Hair follicular keratinocyte (primary cell): Measurements from ENCODE around the gene USP31. TPM values are rescaled to one million over a fixed set of nuclear protein-coding genes. Genes with fewer than 3 reads are reported as not detected.

Experiments
- total RNA-seq: library from RNA; depleted of rRNA; stranded (reverse); fragments of >200 nt; gene quantifications from 2 replicates; pipeline ENCODE4 v1.2.3, GENCODE V29; 2015

USP31 gene, protein sequence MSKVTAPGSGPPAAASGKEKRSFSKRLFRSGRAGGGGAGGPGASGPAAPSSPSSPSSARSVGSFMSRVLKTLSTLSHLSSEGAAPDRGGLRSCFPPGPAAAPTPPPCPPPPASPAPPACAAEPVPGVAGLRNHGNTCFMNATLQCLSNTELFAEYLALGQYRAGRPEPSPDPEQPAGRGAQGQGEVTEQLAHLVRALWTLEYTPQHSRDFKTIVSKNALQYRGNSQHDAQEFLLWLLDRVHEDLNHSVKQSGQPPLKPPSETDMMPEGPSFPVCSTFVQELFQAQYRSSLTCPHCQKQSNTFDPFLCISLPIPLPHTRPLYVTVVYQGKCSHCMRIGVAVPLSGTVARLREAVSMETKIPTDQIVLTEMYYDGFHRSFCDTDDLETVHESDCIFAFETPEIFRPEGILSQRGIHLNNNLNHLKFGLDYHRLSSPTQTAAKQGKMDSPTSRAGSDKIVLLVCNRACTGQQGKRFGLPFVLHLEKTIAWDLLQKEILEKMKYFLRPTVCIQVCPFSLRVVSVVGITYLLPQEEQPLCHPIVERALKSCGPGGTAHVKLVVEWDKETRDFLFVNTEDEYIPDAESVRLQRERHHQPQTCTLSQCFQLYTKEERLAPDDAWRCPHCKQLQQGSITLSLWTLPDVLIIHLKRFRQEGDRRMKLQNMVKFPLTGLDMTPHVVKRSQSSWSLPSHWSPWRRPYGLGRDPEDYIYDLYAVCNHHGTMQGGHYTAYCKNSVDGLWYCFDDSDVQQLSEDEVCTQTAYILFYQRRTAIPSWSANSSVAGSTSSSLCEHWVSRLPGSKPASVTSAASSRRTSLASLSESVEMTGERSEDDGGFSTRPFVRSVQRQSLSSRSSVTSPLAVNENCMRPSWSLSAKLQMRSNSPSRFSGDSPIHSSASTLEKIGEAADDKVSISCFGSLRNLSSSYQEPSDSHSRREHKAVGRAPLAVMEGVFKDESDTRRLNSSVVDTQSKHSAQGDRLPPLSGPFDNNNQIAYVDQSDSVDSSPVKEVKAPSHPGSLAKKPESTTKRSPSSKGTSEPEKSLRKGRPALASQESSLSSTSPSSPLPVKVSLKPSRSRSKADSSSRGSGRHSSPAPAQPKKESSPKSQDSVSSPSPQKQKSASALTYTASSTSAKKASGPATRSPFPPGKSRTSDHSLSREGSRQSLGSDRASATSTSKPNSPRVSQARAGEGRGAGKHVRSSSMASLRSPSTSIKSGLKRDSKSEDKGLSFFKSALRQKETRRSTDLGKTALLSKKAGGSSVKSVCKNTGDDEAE (N-terminal part only)
- 9.2 and 12.3 TPM in 2 replicates for total RNA-seq

DNA sequence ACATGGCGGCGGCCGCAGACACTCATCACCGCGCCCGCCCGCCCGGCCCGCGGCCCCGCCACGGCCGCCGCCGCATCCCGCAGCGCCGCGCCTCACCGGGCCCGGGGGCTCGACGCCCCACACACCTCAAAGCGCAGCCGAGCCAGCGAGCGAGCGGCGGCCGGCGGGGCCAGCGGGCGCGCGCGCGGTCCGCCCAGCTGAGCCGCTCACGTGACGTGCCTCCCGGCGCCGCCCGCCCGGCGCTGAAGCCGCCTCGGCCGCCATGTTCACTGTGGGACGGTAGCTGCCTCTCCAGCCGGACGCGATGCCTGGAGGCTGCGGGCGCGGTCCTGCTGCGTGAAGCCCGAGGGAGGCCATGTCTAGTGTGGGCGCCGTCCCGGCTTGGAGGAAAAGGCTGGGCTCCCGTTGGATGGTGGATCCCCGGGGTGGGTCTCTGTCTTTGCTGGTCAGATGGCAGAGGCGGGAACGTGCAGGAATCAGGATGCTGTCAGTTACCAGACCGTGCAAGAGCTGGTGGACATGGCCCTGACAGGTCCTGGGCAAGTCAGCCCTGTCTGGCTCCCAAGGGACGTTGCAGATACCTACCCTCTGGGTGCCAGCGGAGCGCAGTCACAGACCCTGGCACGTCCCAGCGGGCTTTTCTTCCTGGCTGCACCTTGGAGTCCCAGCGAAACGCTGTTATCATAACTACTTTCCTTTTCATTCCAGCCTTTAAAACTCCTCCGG is at the start of gene USP31:
Gene USP31, minus strand, starts transcription at position 186 of the 726 bp plus-strand sequence. Its CDS starts 182 bp downstream, at position 4.

DNA sequence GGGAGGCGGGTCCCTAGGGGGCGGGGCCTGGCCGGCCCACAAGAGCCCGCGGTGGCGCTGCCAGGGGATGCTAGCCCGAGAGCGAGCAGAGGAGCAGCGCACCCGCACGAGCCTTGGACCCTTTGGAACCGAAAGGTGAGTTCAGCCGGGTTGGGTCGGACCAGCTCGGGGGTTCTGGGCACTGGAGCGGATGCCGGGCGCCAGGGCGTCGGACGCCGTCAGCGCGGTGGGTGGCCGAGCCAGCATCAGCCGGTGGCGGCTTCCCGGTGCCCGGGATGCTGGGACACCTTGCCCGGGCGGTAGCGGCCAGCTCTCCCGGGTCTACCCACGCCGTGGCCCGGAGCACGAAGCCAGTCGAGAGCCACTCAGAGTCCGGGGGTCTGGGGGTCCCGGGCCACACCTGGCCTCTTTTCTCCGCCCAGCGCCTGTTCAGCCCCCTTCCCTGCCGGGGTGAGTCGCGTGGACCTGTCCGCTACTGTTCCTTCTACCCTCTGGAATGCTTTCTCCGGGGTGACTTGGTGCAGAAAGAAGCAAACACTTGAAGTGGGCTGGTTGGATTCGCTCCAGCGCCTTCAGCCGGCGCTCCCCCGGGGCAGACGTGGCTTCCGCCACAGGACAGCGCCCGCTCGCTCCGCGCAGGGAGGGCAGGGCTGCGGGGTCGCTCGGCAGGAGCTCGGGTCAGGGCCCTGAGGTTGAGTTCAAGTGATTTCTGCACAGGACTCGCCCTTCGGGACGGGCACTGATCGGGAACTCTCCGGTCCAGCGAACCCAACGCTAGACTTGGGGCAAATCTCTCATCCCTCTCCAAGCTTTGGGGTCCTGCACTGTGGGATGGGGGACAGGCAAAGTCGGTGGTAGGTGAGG is 33.7 kb upstream of the USP31 start, which contains the start of gene SCNN1G:
Gene SCNN1G, plus strand, starts transcription at position 67 of the 864 bp plus-strand sequence. CDS start 3,527 bp downstream, outside the sequence.

Other genes starting within 250 kb of the USP31 start
- gene SCNN1G, start 33.3 kb upstream of the USP31 start, total RNA-seq = 0.04 and 0.08 TPM in 2 replicates
- gene SCNN1B, start 152.8 kb upstream of the USP31 start, total RNA-seq = 0.16 TPM in 1 of 2 replicates, not detected in the other